ENCODE measurements around the gene CSTB.

CSTB gene

DNA sequence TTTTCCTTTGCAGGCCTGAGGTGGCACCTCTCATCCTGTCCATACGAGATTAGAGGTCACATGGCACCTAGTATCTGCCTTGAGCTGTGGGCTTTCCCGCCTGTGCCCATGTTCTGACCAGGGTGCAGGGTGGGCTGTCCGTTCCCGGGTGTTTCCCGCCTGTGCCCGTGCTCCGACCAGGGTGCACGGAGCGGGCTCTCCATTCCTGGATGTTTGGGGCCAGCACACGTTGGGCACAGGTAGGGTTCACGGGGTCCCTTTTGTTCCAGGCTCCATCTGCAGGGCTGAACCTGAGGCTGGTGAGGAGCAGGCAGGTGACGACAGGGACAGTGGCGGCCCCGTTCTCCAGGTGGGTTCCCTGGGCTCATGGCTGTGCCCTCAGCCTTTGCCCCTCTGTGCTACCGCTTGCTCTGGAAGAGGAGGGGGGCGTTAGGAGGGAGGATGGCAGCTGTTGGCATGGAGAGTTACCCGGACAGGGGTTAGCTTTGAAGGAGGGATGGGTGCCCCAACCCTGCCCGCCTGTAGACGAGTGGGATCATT, 23.3 kb upstream of the CSTB start:
- TF ChIP-seq FOXP2 (optimal IDR thresholded peaks at IDR 0.05; ENCODE audit: borderline replicate concordance, extremely low read depth, extremely low read length, insufficient read depth) = no peak
- TF ChIP-seq, protein P1, sequence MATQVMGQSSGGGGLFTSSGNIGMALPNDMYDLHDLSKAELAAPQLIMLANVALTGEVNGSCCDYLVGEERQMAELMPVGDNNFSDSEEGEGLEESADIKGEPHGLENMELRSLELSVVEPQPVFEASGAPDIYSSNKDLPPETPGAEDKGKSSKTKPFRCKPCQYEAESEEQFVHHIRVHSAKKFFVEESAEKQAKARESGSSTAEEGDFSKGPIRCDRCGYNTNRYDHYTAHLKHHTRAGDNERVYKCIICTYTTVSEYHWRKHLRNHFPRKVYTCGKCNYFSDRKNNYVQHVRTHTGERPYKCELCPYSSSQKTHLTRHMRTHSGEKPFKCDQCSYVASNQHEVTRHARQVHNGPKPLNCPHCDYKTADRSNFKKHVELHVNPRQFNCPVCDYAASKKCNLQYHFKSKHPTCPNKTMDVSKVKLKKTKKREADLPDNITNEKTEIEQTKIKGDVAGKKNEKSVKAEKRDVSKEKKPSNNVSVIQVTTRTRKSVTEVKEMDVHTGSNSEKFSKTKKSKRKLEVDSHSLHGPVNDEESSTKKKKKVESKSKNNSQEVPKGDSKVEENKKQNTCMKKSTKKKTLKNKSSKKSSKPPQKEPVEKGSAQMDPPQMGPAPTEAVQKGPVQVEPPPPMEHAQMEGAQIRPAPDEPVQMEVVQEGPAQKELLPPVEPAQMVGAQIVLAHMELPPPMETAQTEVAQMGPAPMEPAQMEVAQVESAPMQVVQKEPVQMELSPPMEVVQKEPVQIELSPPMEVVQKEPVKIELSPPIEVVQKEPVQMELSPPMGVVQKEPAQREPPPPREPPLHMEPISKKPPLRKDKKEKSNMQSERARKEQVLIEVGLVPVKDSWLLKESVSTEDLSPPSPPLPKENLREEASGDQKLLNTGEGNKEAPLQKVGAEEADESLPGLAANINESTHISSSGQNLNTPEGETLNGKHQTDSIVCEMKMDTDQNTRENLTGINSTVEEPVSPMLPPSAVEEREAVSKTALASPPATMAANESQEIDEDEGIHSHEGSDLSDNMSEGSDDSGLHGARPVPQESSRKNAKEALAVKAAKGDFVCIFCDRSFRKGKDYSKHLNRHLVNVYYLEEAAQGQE (IDR thresholded peaks at IDR 0.05; ENCODE audit: insufficient read depth in 1 of 2, low read depth in 2 of 2, low read length in 2 of 2) = no peak

DNA sequence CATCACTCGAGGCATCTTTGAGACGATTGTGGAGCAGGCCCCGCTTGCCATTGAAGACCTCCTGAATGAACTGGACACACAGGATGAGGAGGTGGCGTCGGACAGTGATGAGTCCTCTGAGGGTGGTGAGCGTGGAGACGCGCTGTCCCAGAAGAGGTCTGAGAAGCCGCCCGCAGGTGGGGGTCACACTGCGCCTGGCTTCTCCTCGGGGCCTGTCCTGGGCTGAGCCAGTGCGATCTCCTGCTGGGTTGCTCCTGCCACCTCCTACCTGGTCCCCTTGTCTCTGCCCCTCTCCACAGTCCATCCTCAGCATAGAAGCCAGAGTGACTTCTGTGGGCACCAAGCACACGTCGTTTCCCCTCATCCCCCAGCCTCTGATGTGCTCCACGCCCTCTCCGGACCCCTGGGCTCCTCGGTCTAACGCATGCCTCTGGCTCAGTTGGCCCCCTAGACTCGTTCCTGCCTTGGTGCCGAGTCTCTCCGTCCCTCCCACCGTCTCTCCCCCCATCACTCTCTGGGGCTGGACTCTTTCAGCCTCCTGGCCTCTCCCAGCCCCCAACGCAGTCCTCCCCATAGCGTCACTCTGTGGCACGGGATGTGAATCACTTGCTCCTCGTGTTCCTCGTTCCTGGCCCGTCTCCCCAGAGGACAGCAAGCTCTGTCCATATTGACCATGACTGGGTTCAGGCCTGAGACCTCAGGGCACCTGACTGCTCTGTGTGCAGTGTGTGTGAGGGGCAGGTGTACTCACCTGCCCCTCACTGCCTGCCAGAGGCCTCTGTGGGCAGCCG, 22.0 kb upstream of the CSTB start:
- TF ChIP-seq, protein P1 (IDR thresholded peaks at IDR 0.05; ENCODE audit: insufficient read depth in 1 of 2, low read depth in 2 of 2, low read length in 2 of 2) = no peak
- TF ChIP-seq TAF1 (IDR thresholded peaks at IDR 0.05; ENCODE audit: borderline replicate concordance, insufficient read depth, low read length) = no peak
- TF ChIP-seq SIN3A (IDR thresholded peaks at IDR 0.05; ENCODE audit: borderline replicate concordance, insufficient read depth, low read length) = no peak
- TF ChIP-seq FOXP2 (optimal IDR thresholded peaks at IDR 0.05; ENCODE audit: borderline replicate concordance, extremely low read depth, extremely low read length, insufficient read depth) = no peak
- TF ChIP-seq POLR2AphosphoS5 (IDR thresholded peaks at IDR 0.05; ENCODE audit: low read depth, low read length) = no peak

DNA sequence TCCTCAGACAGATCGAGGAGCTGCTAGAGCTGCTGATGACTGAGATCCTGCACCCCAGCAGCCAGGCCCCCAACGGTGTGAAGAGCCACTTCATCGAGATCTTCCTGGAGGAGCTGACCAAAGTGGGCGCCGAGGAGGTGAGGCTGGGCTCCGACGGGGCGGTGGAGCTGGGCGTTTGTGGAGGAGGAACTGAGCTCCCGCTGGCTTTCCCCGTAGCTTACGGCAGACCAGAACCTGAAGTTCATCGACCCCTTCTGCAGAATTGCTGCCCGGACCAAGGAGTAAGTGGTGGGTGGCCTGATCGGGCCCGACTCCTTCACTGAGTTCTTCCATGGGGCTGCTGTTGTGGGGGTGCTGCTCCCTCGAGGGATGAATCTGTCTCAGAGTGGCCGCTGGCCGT, 21.3 kb upstream of the CSTB start:
- TF ChIP-seq POLR2AphosphoS5 (IDR thresholded peaks at IDR 0.05; ENCODE audit: low read depth, low read length) = no peak
- TF ChIP-seq, protein P1 (IDR thresholded peaks at IDR 0.05; ENCODE audit: insufficient read depth in 1 of 2, low read depth in 2 of 2, low read length in 2 of 2) = no peak
- no peak for TF ChIP-seq TAF1 (IDR thresholded peaks at IDR 0.05; ENCODE audit: borderline replicate concordance, insufficient read depth, low read length)
- no peak for TF ChIP-seq FOXP2 (optimal IDR thresholded peaks at IDR 0.05; ENCODE audit: borderline replicate concordance, extremely low read depth, extremely low read length, insufficient read depth)
- no peak for TF ChIP-seq SIN3A (IDR thresholded peaks at IDR 0.05; ENCODE audit: borderline replicate concordance, insufficient read depth, low read length)

DNA sequence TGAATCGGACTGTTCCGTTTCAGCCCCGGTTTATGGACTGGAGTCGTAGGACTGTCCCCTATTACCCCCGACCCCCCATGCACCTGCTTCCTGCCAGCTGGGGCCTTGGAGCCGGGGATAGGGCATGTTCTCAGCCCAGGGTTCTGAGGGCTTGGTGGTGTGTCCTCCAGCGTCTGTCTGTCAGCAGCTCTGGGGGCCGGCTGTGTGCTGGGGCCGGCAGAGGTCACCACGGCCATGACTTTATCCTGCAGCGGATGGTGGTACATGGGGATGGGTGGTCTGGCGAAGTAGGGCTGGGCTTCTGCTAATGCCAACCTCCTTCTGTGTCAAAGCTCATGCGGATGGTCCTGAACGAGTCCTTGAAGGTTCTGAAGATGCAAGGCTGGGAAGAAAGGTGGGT, 18.7 kb upstream of the CSTB start:
- TF ChIP-seq SIN3A (IDR thresholded peaks at IDR 0.05; ENCODE audit: borderline replicate concordance, insufficient read depth, low read length) (no peak), TAF1 (IDR thresholded peaks at IDR 0.05; ENCODE audit: borderline replicate concordance, insufficient read depth, low read length) (no peak), POLR2AphosphoS5 (IDR thresholded peaks at IDR 0.05; ENCODE audit: low read depth, low read length) (no peak), FOXP2 (optimal IDR thresholded peaks at IDR 0.05; ENCODE audit: borderline replicate concordance, extremely low read depth, extremely low read length, insufficient read depth) (no peak)
- TF ChIP-seq, protein P1 (IDR thresholded peaks at IDR 0.05; ENCODE audit: insufficient read depth in 1 of 2, low read depth in 2 of 2, low read length in 2 of 2) = no peak
